ENCODE data around the gene CAPN12. TPM values are rescaled to one million over a fixed set of nuclear protein-coding genes. Genes with fewer than 3 reads are reported as not detected.

Gene CAPN12
- polyA plus RNA-seq, 1 of the 3 experiments (the other 2 are of a cell fraction): 3.0 TPM

- Histone ChIP-seq H3K27me3 (ENCODE audit: insufficient read depth) (no peaks in the 10 kb centered on the region), H2AFZ (ENCODE audit: low read depth) (no peak overlapping the region), H3K79me2 (ENCODE audit: insufficient read depth) (peaks cover 88% of the 10 kb centered on the region), H3K9ac (no peak overlapping the region), H3K9me3 (no peaks in the 10 kb centered on the region), H3K27ac (ENCODE audit: low read depth in 2 of 2, low read length in 1 of 2) (peak overlapping the region; percentile 7 to 35; a peak in 1 of 4 replicates), H4K20me1 (ENCODE audit: insufficient read depth) (peaks cover 22% of the 10 kb centered on the region; the same call in 1 of the 2 replicates), H3K4me2 (no peak overlapping the region), H3K4me1 (ENCODE audit: control insufficient read depth in 1 of 2, insufficient read depth in 2 of 2, low read depth in 1 of 2, low read length in 1 of 2) (peaks cover 0 to 6% of the 10 kb centered on the region in 2 experiments; a peak in 2 of 4 replicates), H3K9me2 (no peaks in the 10 kb centered on the region), H3F3A (replicated peaks; ENCODE audit: insufficient read depth) (peaks cover 6% of the 10 kb centered on the region), H3K4me3 (ENCODE audit: low read depth in 2 of 2, low read length in 1 of 2) (no peak overlapping the region), H3K36me3 (replicated peaks in 1 of 2; ENCODE audit: control insufficient read depth in 1 of 2, insufficient read depth in 2 of 2, low read length in 1 of 2) (peaks cover 52 to 88% of the 10 kb centered on the region in 2 experiments)
- CTCF ChIA-PET: interaction anchor here (1.6 kb wide), 1 partner anchor 73 kb away, joined by 3 read pairs; no protein-coding TSS in a partner anchor
- POLR2A ChIA-PET: no interaction called here
- 92% methylated on average over 8 of the region's 10 CpGs for WGBS (ENCODE audit: low lambda C conversion rate)
- no peak for DNase-seq
- no peak for TF ChIP-seq POLR2AphosphoS5 (IDR thresholded peaks at IDR 0.05; ENCODE audit: low read depth, low read length)
- no peak for TF ChIP-seq ELF1 (IDR thresholded peaks at IDR 0.05)
- no peak for TF ChIP-seq GATA2 (CRISPR knock-in tag; IDR thresholded peaks at IDR 0.05)
- no peak for TF ChIP-seq NRF1 (IDR thresholded peaks at IDR 0.05; ENCODE audit: low read depth, low read length)
- TF ChIP-seq GABPA (IDR thresholded peaks at IDR 0.05; ENCODE audit: low read depth): no peak
- TF ChIP-seq NFIC (IDR thresholded peaks at IDR 0.05; ENCODE audit: borderline replicate concordance): peak; percentile 40; the same call in 1 of the 2 replicates
- TF ChIP-seq TAF1 (IDR thresholded peaks at IDR 0.05; ENCODE audit: borderline replicate concordance, low read depth, low read length): no peak
- no peak for TF ChIP-seq USF1 (IDR thresholded peaks at IDR 0.05; ENCODE audit: borderline replicate concordance, low read depth)
- no peak for TF ChIP-seq EZH2phosphoT487 (IDR thresholded peaks at IDR 0.05; ENCODE audit: borderline replicate concordance, low read depth)
These were observed 36.7 kb downstream of the CAPN12 start for GRCh38 chr19:38707512-38708114.

- CTCF ChIA-PET: no interaction called here
These were observed 37.3 kb downstream of the CAPN12 start for GRCh38 chr19:38706792-38707511.

More at GRCh38 chr19:38706792-38707511, 37.3 kb downstream of the CAPN12 start:
- peaks cover 7% of the 10 kb centered on the region for H3F3A ChIP-seq (replicated peaks; ENCODE audit: insufficient read depth)
- peaks cover 0 to 6% of the 10 kb centered on the region in 2 experiments; a peak in 2 of 4 replicates for H3K4me1 ChIP-seq (ENCODE audit: control insufficient read depth in 1 of 2, insufficient read depth in 2 of 2, low read depth in 1 of 2, low read length in 1 of 2)
- POLR2A ChIA-PET: interaction anchor here (0.9 kb wide), 1 partner anchor 17 kb away, joined by 3 read pairs; no protein-coding TSS in a partner anchor
- peaks cover 48 to 88% of the 10 kb centered on the region in 2 experiments for H3K36me3 ChIP-seq (replicated peaks in 1 of 2; ENCODE audit: control insufficient read depth in 1 of 2, insufficient read depth in 2 of 2, low read length in 1 of 2)
- no peak for TF ChIP-seq CTCF (IDR thresholded peaks at IDR 0.05)
- no peak for TF ChIP-seq GATA2 (CRISPR knock-in tag; IDR thresholded peaks at IDR 0.05)
- TF ChIP-seq TCF12 (IDR thresholded peaks at IDR 0.05): no peak
- TF ChIP-seq YY1 (IDR thresholded peaks at IDR 0.05; ENCODE audit: low read depth): no peak
- TF ChIP-seq FOXM1 (IDR thresholded peaks at IDR 0.05; ENCODE audit: low read depth): no peak
- no peak for TF ChIP-seq SIN3A (IDR thresholded peaks at IDR 0.05; ENCODE audit: borderline replicate concordance, low read depth, low read length)
- TF ChIP-seq FOSL2 (IDR thresholded peaks at IDR 0.05; ENCODE audit: borderline replicate concordance, low read depth): no peak
- TF ChIP-seq GABPA (IDR thresholded peaks at IDR 0.05; ENCODE audit: low read depth): no peak
- TF ChIP-seq EP300 (IDR thresholded peaks at IDR 0.05; ENCODE audit: borderline replicate concordance in 1 of 2, low read depth in 1 of 2, low read length in 1 of 2): no peak
- no peak for TF ChIP-seq TEAD4 (IDR thresholded peaks at IDR 0.05; ENCODE audit: borderline replicate concordance, insufficient read depth)
- H4K20me1 ChIP-seq (ENCODE audit: insufficient read depth): peaks cover 23% of the 10 kb centered on the region; the same call in 1 of the 2 replicates
- H3K4me3 ChIP-seq (ENCODE audit: low read depth in 2 of 2, low read length in 1 of 2): no peak overlapping the region
- no peak overlapping the region; the same call in 1 of the 2 replicates for H3K9ac ChIP-seq
- H3K4me2 ChIP-seq: no peak overlapping the region
- H3K27ac ChIP-seq (ENCODE audit: low read depth in 2 of 2, low read length in 1 of 2): peak overlapping the region; percentile 15 to 35; a peak in 2 of 4 replicates
- no peaks in the 10 kb centered on the region for H3K9me3 ChIP-seq
- peaks cover 92% of the 10 kb centered on the region for H3K79me2 ChIP-seq (ENCODE audit: insufficient read depth)
- no peaks in the 10 kb centered on the region for H3K27me3 ChIP-seq (ENCODE audit: insufficient read depth)
- DNase-seq: no peak
- 96% methylated on average over 11 of the region's 16 CpGs for WGBS (ENCODE audit: low lambda C conversion rate)
- no peak overlapping the region for H2AFZ ChIP-seq (ENCODE audit: low read depth)
- H3K9me2 ChIP-seq: no peaks in the 10 kb centered on the region
